HepG2 (cell line): Measurements from ENCODE around the gene KCNK7. TPM values are rescaled to one million over a fixed set of nuclear protein-coding genes. Genes with fewer than 3 reads are reported as not detected.

ENCODE experiments used
- ATAC-seq: fragments of 200-7000 bp; cut with Tn5 transposase; 3 replicates; pipeline ENCODE4 v1.9.1; 2020; ENCODE audit warnings: mild to moderate bottlenecking, moderate library complexity
- BruUV-seq: library from RNA; stranded (reverse); fragments of 400-500 nt; replicated peaks from 2 replicates; lab custom pipeline; 2021; lab: Mats Ljungman, UMichigan
- CTCF ChIA-PET: fragments of 300-600 bp; formaldehyde crosslinking; extraction: SDS; loops from one replicate; lab custom pipeline; 2021; ENCODE audit warnings: low total read pairs, inconsistent platforms, low intra/inter-chr PET ratio; lab: Yijun Ruan, JAX
- POLR2A ChIA-PET: fragments of 350-600 bp; sonication (Branson Sonifier 250); formaldehyde crosslinking; loops from one replicate; lab custom pipeline; 2020; ENCODE audit warnings: antibody characterized with exemption, inconsistent platforms; lab: Yijun Ruan, JAX
- DNase-seq: peaks from one replicate; pipeline ENCODE4 v3.0.0-alpha.2; 2015; ENCODE audit warnings: low spot score
- FAIRE-seq: peaks from 3 replicates; lab custom pipeline; 2011; peaks lifted over from hg19 to GRCh38; lab: Jason Lieb, UNC
- H2AFZ ChIP-seq: one replicate; pipeline ENCODE4 v1.6.1; 2011; ENCODE audit warnings: low read length, inconsistent platforms
- H3K27ac ChIP-seq: fragments of 300-600 bp; 3 replicates; pipeline ENCODE4 v1.8.0; 2011; ENCODE audit warnings: mixed run types, mild to moderate bottlenecking, mixed read lengths, low read length, inconsistent platforms; ENCODE audit not compliant: insufficient read depth; ENCODE audit errors: extremely low read length
- H3K27me3 ChIP-seq, 2 experiments: fragments of 200-600 bp in 1 of 2; 2 replicates in 1 of 2; 3 replicates in 1 of 2; pipeline versions ENCODE4 v1.6.0 to v1.8.0; 2011; ENCODE audit warnings: low read length in 2 of 2, mild to moderate bottlenecking in 2 of 2, moderate library complexity in 2 of 2, inconsistent platforms in 1 of 2; ENCODE audit not compliant: insufficient read depth in 2 of 2, control insufficient read depth in 1 of 2
- H3K36me3 ChIP-seq, 2 experiments: fragments of 200-600 bp in 1 of 2; replicated peaks in 1 of 2; 2 replicates in 1 of 2; 3 replicates in 1 of 2; pipeline versions ENCODE4 v1.5.1 to v1.8.0; 2011; ENCODE audit warnings: low read length in 2 of 2, inconsistent platforms in 1 of 2; ENCODE audit not compliant: insufficient read depth in 2 of 2, control insufficient read depth in 1 of 2
- H3K4me1 ChIP-seq: 2 replicates; pipeline ENCODE4 v1.5.1; 2012; ENCODE audit warnings: low read length, inconsistent platforms; ENCODE audit not compliant: insufficient read depth
- H3K4me2 ChIP-seq: 2 replicates; pipeline ENCODE4 v1.6.0; 2011; ENCODE audit warnings: low read depth, low read length, inconsistent platforms
- H3K4me3 ChIP-seq, 3 experiments: fragments of 200-600 bp in 1 of 3; sonication (generic), shearing (Covaris generic) in 1 of 3; replicated peaks in 1 of 3; 2 replicates each; pipeline ENCODE4 v1.5.1; 2011 to 2016; ENCODE audit warnings: low read length in 3 of 3, inconsistent platforms in 2 of 3, low read depth in 2 of 3, mild to moderate bottlenecking in 2 of 3, control low read depth in 1 of 3, mixed read lengths in 1 of 3; ENCODE audit not compliant: insufficient read depth in 1 of 3
- H3K79me2 ChIP-seq: one replicate; pipeline ENCODE4 v1.6.1; 2011; ENCODE audit warnings: low read length, inconsistent platforms; ENCODE audit not compliant: insufficient read depth
- H3K9ac ChIP-seq: 2 replicates; pipeline ENCODE4 v1.6.0; 2011; ENCODE audit warnings: mild to moderate bottlenecking, low read depth, low read length, inconsistent platforms; ENCODE audit not compliant: insufficient read depth
- H3K9me3 ChIP-seq: 2 replicates; pipeline ENCODE4 v1.5.1; 2012; ENCODE audit warnings: mild to moderate bottlenecking, low read length
- H4K20me1 ChIP-seq: 2 replicates; pipeline ENCODE4 v1.6.0; 2011; ENCODE audit warnings: inconsistent platforms, mild to moderate bottlenecking, low read length, moderate library complexity; ENCODE audit not compliant: insufficient read depth
- ELF1 ChIP-seq: sonication (generic); formaldehyde crosslinking; IDR thresholded peaks from 2 replicates; pipeline ENCODE4 v1.4.0; 2020; ENCODE audit warnings: missing genetic modification reagents
- FIP1L1 ChIP-seq: fragments of 200-400 bp; formaldehyde crosslinking; IDR thresholded peaks from 2 replicates; pipeline ENCODE4 v1.6.1; 2018; ENCODE audit warnings: low read depth, mild to moderate bottlenecking, low read length, moderate library complexity, borderline replicate concordance; ENCODE audit not compliant: insufficient read depth
- FOXC1 ChIP-seq: sonication (generic); formaldehyde crosslinking; IDR thresholded peaks from 2 replicates; pipeline ENCODE4 v1.8.0; 2022; ENCODE audit warnings: mild to moderate bottlenecking, missing genetic modification reagents, borderline replicate concordance
- KDM3A ChIP-seq: IDR thresholded peaks from 2 replicates; pipeline ENCODE4 v1.6.1; 2018; ENCODE audit warnings: low read depth, missing compliant biosample characterization
- NFAT5 ChIP-seq: sonication (generic); formaldehyde crosslinking; IDR thresholded peaks from 2 replicates; pipeline ENCODE4 v1.4.0; 2020; ENCODE audit warnings: missing genetic modification reagents
- RXRB ChIP-seq: IDR thresholded peaks from 2 replicates; pipeline ENCODE4 v1.6.1; 2016; ENCODE audit warnings: borderline replicate concordance, missing genetic modification reagents, missing compliant biosample characterization
- SRSF9 ChIP-seq: fragments of 200-400 bp; formaldehyde crosslinking; IDR thresholded peaks from 2 replicates; pipeline ENCODE4 v1.6.1; 2018; ENCODE audit warnings: borderline replicate concordance, mild to moderate bottlenecking, low read depth, low read length; ENCODE audit not compliant: insufficient read depth, poor library complexity, severe bottlenecking
- ZBTB1 ChIP-seq: sonication (generic); formaldehyde crosslinking; IDR thresholded peaks from 2 replicates; pipeline ENCODE4 v1.4.0; 2020; ENCODE audit warnings: missing genetic modification reagents, borderline replicate concordance
- ZIK1 ChIP-seq: sonication (generic); formaldehyde crosslinking; IDR thresholded peaks from 2 replicates; pipeline ENCODE4 v1.5.0; 2020; ENCODE audit warnings: mild to moderate bottlenecking, low read depth, missing genetic modification reagents, borderline replicate concordance
- ZKSCAN5 ChIP-seq: sonication (generic); formaldehyde crosslinking; IDR thresholded peaks from 2 replicates; pipeline ENCODE4 v1.5.1; 2020; ENCODE audit warnings: mild to moderate bottlenecking, missing genetic modification reagents
- ZNF136 ChIP-seq: sonication (generic); formaldehyde crosslinking; IDR thresholded peaks from 2 replicates; pipeline ENCODE4 v1.8.1; 2022; ENCODE audit warnings: low read depth, mild to moderate bottlenecking, moderate library complexity, missing genetic modification reagents
- ZNF264 ChIP-seq: sonication (generic); formaldehyde crosslinking; IDR thresholded peaks from 2 replicates; pipeline ENCODE4 v1.4.0; 2020; ENCODE audit warnings: missing genetic modification reagents
- ZNF333 ChIP-seq: sonication (generic); formaldehyde crosslinking; IDR thresholded peaks from 2 replicates; pipeline ENCODE4 v1.4.0; 2020; ENCODE audit warnings: mild to moderate bottlenecking, missing genetic modification reagents, borderline replicate concordance
- ZNF547 ChIP-seq: sonication (generic); formaldehyde crosslinking; IDR thresholded peaks from 2 replicates; pipeline ENCODE4 v1.5.1; 2020; ENCODE audit warnings: mild to moderate bottlenecking, missing genetic modification reagents
- WGBS: methylation state at CpG from one replicate; pipeline ENCODE4 v1.1.6; 2017; ENCODE audit warnings: low lambda C conversion rate; 5-methylcytosine and 5-hydroxymethylcytosine counted together
- in situ Hi-C: cut with HindIII; loops from 2 replicates; pipeline ENCODE4 v1.10.0; 2017; ENCODE audit warnings: low pct_unique_long_range_greater_than_20kb; ENCODE audit not compliant: extremely low pct_ligation_motif_present
- intact Hi-C: fragments of 100-400 bp; cut with micrococcal nuclease; formaldehyde crosslinking; loops from one replicate; pipeline ENCODE4 v1.10.0; 2022; ENCODE audit not compliant: unreplicated experiment
- polyA plus RNA-seq, 8 experiments: library from polyadenylated mRNA; depleted of rRNA in 3 of 8; stranded (reverse) in 7 of 8; unstranded in 1 of 8; fragments of >200 nt; fragmentation: Illumina TruSeq in 4 of 8; extraction: Trizol in 4 of 8; gene quantifications; 2 replicates each; pipeline versions ENCODE4 v1.2.1 to v1.2.3, GENCODE V29; 2011 to 2016; ENCODE audit warnings: low read depth in 4 of 8, missing spikeins in 1 of 8, mixed read lengths in 1 of 8; ENCODE audit not compliant: insufficient read depth in 1 of 8
- total RNA-seq, 5 experiments: library from RNA; depleted of rRNA; stranded (reverse); fragments of >200 nt; fragmentation: Illumina TruSeq; extraction: Trizol; gene quantifications; 2 replicates each; pipeline ENCODE4 v1.2.3, GENCODE V29; 2016; ENCODE audit warnings: low read depth in 1 of 5

KCNK7 gene
- total and polyA plus RNA-seq, 2 of the 13 experiments (the other 11 are each of a cell fraction or from before 2014, with no cell fraction given): 0.11 TPM; not detected in 1

GRCh38 chr11:65586676-65587075 is 8.9 kb downstream of the KCNK7 start:
- WGBS: 100% methylated on average over 1 of the region's 2 CpGs
- H3K36me3 ChIP-seq: no peaks in the 10 kb centered on the region
- no peak overlapping the region for H3K4me3 ChIP-seq
- no peak for DNase-seq
- no peak for FAIRE-seq
- H3K4me1 ChIP-seq: peaks cover 33% of the 10 kb centered on the region
- ChIA-PET CTCF (no interaction called here), POLR2A (interaction anchor here (1.3 to 2.1 kb wide), 2 partner anchors 9 to 10 kb away, joined by 3 to 6 read pairs; no protein-coding TSS in a partner anchor)
- ATAC-seq: no peak
- H2AFZ ChIP-seq: no peak overlapping the region
- H4K20me1 ChIP-seq: no peaks in the 10 kb centered on the region
- H3K9me3 ChIP-seq: no peaks in the 10 kb centered on the region
- intact Hi-C loops: no loop called here
- no peaks in the 10 kb centered on the region for H3K79me2 ChIP-seq
- TF ChIP-seq ELF1 (CRISPR knock-in tag) (no peak), RXRB (CRISPR knock-in tag) (no peak)
- TF ChIP-seq, all 625 proteins: peak for 0
- H3K27ac ChIP-seq: no peak overlapping the region
- no peak overlapping the region for H3K9ac ChIP-seq
- no peak overlapping the region for H3K4me2 ChIP-seq
- in situ Hi-C loops: loop anchor here (5.0 kb wide), 1 partner anchor 44 kb away; no protein-coding TSS in a partner anchor
- BruUV-seq: no TSS peak
- no peaks in the 10 kb centered on the region for H3K27me3 ChIP-seq

GRCh38 chr11:65586247-65586630 is 9.4 kb downstream of the KCNK7 start:
- Histone ChIP-seq H3K9me3 (no peaks in the 10 kb centered on the region), H2AFZ (no peak overlapping the region), H3K27ac (no peak overlapping the region), H3K27me3 (no peaks in the 10 kb centered on the region), H3K4me3 (no peak overlapping the region), H3K36me3 (no peaks in the 10 kb centered on the region), H3K9ac (no peak overlapping the region), H4K20me1 (no peaks in the 10 kb centered on the region), H3K4me1 (peaks cover 33% of the 10 kb centered on the region), H3K79me2 (no peaks in the 10 kb centered on the region), H3K4me2 (no peak overlapping the region)
- WGBS: 96% methylated on average over 4 of the region's 4 CpGs
- intact Hi-C loops (no loop called here), in situ Hi-C loops (loop anchor here (5.0 kb wide), 1 partner anchor 44 kb away; no protein-coding TSS in a partner anchor)
- POLR2A ChIA-PET: interaction anchor here (1.3 to 2.1 kb wide), 3 partner anchors 9 to 11 kb away, joined by 3 to 6 read pairs (median 4); partner anchors contain the start of gene KCNK7
- ATAC-seq (no peak), DNase-seq (no peak), FAIRE-seq (no peak)
- CTCF ChIA-PET: no interaction called here
- BruUV-seq: no TSS peak
- TF ChIP-seq ZNF136 (CRISPR knock-in tag): no peak
- TF ChIP-seq FIP1L1: no peak
- no peak for TF ChIP-seq ZNF264 (CRISPR knock-in tag)
- TF ChIP-seq ZBTB1 (CRISPR knock-in tag): no peak
- TF ChIP-seq KDM3A: no peak
- TF ChIP-seq FOXC1 (CRISPR knock-in tag): no peak
- TF ChIP-seq ZIK1 (CRISPR knock-in tag): no peak
- no peak for TF ChIP-seq NFAT5 (CRISPR knock-in tag)
- TF ChIP-seq ZKSCAN5 (CRISPR knock-in tag): no peak
- no peak for TF ChIP-seq SRSF9
- TF ChIP-seq ZNF547 (CRISPR knock-in tag): no peak
- TF ChIP-seq ZNF333 (CRISPR knock-in tag): no peak
